Pons (tissue), 1 donor: ENCODE measurements around the gene KL.

ENCODE experiments used
- DNase-seq: peaks from one replicate; pipeline ENCODE4 v3.0.0-alpha.2; 2016; ENCODE audit warnings: low spot score

KL gene

GRCh38 chr13:33016414-33017322 lies at the start of gene KL:
KL (plus strand) TSS chr13:33016423; CDS start chr13:33016441, 18 bp downstream.
- no peak for DNase-seq

DNA sequence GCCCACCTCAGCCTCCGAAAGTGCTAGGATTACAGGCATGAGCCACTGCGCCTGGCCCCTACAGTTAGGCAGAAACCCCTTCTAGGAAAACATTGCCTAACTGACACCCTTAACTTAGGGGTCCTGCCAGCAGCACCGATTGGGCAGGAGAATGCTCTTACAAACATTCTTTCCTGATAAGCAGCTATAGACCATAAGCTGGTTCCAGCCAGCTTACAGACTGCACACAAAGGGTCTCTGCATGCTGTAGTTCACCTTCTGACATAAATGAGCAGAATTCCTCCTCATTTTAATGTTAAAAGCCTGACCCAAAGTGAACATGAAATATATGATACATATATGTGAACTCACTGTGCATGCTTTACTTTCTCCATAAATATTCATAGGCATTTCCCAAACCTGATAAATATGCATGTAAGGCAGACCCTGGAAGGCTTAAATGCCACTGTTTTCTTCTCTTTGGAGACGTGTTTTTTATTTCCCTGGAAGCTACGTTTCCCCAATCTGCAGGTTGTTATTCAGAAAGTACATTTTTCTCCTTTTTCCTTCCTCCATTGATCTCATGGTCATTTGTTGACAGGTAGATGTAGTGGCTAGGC lies 48.5 kb upstream of the KL start:
- DNase-seq, result no peak

GRCh38 chr13:32968316-32968715 lies 47.9 kb upstream of the KL start:
- no peak for DNase-seq

DNA sequence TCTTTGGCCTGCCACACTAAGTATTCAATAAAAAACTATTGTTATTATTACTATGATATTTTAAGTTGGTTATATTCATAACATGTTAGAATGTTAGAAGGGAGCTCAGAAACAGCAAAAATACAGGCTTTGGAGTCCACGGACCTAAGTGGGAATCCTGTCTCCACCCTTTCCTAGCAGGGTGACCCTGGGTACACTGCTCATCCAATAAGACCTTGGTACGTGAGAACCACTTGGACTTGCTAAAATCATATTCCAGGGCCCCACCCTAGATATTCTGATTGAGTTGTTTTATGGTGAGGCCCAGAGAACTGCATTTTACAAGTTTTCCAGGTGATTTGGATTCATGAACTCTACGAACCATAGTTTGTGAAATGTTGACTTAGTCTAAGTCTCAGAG lies 47.4 kb upstream of the KL start:
- DNase-seq, result no peak

- no peak for DNase-seq
These were observed 46.7 kb upstream of the KL start for GRCh38 chr13:32969516-32969941.

DNA sequence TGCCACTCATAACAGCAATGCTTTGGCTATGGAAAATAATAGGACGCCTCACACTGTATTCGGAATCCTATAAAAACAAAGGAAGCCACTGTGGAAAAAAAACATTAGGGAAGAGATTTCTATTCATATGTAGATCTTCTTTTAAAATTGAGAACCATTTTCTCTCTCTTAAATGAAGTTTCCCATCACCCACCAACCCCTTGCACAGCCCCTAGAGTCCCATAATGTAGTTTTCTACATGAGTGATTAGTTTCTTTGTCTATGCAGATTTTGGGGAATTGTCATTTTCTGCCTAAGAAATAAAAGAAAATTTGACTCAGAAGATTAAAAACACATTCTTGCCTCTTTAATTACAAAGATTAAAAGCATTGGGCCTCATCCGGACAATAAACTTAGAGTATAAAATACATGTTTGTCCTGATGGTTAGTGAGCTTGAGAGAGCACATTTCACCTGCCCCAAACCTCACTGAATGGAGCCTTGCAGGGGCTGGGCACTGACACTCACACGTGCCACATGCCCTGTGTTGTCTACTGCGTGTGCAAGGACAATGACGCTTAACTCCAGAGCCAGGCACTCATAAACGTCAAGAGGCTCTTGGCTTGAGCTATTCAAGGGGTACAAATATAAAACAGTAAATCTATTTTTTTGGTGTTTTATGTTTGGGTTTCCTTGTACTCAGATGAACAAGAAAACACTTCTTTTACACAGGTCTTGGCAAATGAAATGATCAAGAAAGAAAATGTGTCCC lies 40.0 kb upstream of the KL start:
- DNase-seq, result no peak

DNA sequence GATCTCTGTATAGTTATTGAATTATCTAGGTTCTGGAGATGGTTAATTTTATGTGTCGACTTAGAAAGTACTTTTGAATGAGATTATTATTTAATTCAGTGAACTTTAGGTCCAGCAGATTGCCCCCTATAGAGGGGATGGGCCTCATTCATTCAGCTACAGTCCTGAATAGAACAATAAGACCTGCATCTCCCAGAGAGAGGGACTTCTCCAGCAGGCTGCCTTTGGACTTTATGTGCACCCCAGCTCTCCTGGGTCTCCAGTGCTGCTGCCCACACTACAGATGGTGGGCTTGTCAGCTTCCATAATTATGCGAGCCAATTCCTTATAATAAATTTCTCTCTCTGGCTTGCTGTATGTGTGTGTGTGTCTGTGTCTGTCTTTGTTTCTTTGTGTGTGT lies 39.3 kb upstream of the KL start:
- DNase-seq, result no peak

DNA sequence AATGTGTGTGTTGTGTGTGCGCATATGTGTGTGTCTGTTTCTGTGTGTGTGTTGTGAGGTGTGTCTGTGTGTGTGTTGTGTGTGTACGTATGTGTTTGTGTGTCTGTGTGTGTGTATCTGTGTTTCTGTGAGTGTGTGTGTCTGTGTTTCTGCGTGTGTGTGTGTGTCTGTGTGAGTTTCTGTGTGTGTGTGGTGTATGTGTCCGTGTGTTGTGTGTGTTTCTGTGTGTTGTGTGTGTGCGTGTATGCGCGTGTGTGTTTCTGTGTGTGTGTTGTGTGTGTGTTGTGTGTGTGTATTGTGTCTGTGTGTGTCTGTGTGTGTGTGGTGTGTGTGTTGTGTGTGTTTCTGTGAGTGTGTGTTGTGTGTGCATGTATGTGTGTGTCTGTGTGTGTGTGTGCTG lies 38.9 kb upstream of the KL start:
- no peak for DNase-seq

- DNase-seq, result no peak
These were observed 37.9 kb upstream of the KL start for GRCh38 chr13:32978278-32978677.

- DNase-seq, result no peak
These were observed 33.2 kb upstream of the KL start for GRCh38 chr13:32983058-32983457.

DNA sequence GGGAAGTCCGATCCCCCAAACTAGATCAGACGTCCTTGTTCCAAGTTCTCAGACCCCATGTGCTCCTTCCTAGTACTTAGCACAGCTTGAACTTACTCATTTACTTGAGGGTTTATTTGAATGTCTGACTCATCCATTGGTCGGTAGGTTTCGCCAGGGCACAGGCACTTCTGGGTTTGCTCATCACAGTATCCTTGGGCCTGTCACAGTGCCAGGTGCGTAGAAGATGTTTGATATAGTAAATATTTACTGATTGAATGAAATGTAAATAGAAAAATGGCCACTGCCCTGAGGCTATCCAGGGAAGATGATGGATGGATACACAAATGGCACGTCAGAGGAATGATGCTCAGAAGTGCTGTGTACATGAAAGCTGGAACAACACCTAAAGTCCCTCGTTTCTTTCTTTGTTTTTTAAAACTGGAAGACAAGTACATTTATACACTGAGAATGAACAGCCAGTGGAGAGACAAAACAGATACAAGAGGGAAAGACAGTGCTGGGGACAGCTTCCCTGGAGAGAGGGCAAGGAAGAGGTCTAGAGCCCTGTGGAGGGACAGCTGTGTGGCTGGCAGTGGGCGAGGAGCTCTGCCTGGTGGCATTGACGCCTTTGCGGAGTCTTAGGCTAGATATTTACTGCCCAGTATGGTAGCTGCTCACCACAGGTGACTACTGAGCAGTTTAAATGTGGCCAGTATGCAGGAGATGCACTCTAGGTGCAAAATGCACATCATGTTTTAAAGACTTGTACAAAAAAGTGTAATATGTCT lies 31.2 kb upstream of the KL start:
- no peak for DNase-seq

- no peak for DNase-seq
These were observed 29.7 kb upstream of the KL start for GRCh38 chr13:32986552-32986951.

DNA sequence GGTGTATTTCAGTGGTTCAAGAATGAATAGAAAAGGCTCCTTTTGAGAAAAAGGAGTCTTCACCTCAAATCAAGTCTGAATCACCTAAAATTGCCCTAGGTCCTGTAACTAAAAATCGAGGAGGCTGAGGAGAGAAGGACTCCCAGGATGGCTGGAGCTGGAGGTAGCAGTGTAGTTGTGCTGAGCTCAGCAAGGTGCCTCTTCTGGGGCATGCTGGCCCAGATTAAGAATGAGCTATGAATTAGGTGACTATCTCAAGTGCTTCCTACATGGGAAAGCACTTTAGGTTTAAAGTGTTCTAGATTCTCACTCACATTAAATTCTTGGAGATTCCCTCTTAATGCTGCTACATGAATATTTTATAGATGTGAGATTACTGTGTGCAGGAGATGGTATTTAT lies 28.8 kb upstream of the KL start:
- no peak for DNase-seq

- no peak for DNase-seq
These were observed 27.5 kb upstream of the KL start for GRCh38 chr13:32988608-32989289.

DNA sequence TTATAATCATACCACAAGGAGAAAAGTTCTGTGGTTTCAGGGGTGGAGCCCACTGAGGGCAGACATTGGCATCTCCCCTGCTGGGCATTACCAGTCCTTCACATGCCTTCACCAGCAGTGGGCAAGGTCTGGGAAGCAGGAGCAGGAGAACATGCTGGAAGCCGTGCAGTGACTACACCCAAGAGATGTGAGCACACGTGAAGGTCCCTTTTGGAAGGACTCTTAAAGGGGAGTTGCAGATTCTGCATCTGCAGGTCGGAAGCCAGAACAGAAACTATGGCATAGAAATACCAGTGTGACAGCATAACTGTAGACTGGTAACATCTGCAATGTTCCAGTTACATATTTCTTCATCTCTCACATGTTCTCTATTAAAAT lies 26.9 kb upstream of the KL start:
- no peak for DNase-seq

- DNase-seq, result no peak
These were observed 26.3 kb upstream of the KL start for GRCh38 chr13:32989942-32990341.

DNA sequence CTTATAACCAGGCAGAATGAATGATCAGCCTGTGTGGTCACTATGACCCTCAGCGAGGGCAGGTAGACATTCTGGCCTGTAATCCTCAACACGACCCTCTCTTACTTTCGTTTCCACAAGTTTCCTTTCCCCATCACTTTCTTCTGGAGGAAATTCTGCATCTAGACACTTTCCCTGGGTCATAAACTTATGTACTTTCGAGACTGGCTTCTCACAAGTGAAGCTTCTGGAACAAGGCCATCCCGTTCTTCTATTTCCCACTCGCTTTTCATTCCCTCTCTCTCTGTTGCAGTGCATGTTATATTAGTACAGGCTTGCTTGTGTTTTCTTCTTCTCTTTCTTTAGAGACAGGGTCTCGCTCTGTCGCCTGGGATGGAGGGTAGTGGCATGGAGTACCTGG lies 23.1 kb upstream of the KL start:
- DNase-seq, result no peak

DNA sequence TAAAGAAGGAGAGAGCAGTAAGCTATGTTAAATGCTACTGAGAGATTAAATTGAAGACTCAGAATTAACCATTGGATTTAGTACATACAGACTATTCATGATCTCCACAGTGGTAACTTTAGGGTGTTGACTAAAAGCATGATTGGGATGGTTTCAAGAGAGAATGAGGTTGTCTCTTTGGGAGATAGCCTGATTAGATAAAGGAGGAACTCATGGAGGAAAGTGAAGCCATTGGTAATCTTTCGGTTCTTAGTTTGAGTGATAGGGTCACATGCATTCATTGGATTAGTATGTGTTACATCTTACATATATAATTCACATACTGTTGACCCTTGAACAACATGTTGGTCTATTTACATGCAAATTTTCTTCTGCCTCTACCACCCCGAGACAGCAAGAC lies 18.8 kb upstream of the KL start:
- DNase-seq, result no peak

GRCh38 chr13:32998966-32999365 lies 17.3 kb upstream of the KL start:
- no peak for DNase-seq

GRCh38 chr13:33000365-33000764 lies 15.9 kb upstream of the KL start:
- no peak for DNase-seq

DNA sequence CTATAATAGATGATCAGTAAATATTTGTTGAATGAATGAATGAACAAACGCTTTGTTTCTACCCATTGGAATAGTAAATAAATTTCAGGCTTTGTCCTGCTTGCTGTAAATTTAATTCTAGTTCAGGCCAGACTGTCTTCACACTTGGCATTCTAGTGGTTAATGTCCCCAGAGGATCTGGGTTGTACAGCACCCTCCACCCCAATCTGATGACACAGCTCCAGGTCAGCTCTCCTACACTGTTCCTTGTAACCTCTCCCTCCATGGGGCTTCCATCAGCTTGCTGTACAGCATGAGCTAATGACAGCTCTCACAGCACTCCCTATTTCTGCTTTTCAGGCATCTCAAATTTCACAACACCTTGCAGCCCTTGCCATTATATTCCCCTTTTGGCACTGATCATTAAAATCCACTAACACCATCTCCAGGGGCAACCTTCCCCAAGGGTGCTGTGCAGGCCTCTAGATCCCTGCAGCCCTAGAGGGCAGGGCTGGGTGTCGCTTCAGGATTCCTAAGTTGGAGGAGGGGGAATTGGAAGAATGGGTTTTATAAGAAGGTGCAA lies 12.7 kb upstream of the KL start:
- no peak for DNase-seq
